ENCODE data around the gene MGST3. TPM values are rescaled to one million over a fixed set of nuclear protein-coding genes. Genes with fewer than 3 reads are reported as not detected.
"Not testable (repeated sequence)": the region's sequence is repeated elsewhere in the genome, so short reads cannot be mapped to it uniquely, and the experiment has no call there.

MGST3 gene
- total RNA-seq: 100 to 1,000 TPM; 141 to 172 TPM
- polyA plus RNA-seq: 100 to 1,000 TPM; 180 to 351 TPM
- long read RNA-seq, donor 1, transcript MGST3-211 (2 exons, 772 nt): minor isoform, 6 of 171 reads
- long read RNA-seq, donor 1, transcript MGST3-205 (6 exons, 1,015 nt): major isoform, 126 of 171 reads
- long read RNA-seq, donor 1, transcript MGST3-207 (2 exons, 1,002 nt): minor isoform, 6 of 171 reads
- long read RNA-seq, donor 1, transcript MGST3-213 (1 exons, 3,101 nt): minor isoform, 9 of 171 reads
- long read RNA-seq, donor 1, partial matches to known transcripts: 18 of 171 reads
- long read RNA-seq, donor 1, other reads (novel, unspliced or antisense): 5 of 171 reads
- long read RNA-seq, donor 2, transcript MGST3-205 (6 exons, 1,015 nt): major isoform, 49 of 65 reads
- long read RNA-seq, donor 2, partial matches to known transcripts: 12 of 65 reads
- long read RNA-seq, donor 2, other reads (novel, unspliced or antisense): 0 of 65 reads
- long read RNA-seq, donor 3, transcript MGST3-213 (1 exons, 3,101 nt): minor isoform, 9 of 108 reads
- long read RNA-seq, donor 3, transcript MGST3-205 (6 exons, 1,015 nt): major isoform, 85 of 108 reads
- long read RNA-seq, donor 3, partial matches to known transcripts: 9 of 108 reads
- long read RNA-seq, donor 3, other reads (novel, unspliced or antisense): 0 of 108 reads
- long read RNA-seq, donor 4, transcript MGST3-213 (1 exons, 3,101 nt): minor isoform, 5 of 93 reads
- long read RNA-seq, donor 4, transcript MGST3-205 (6 exons, 1,015 nt): major isoform, 76 of 93 reads
- long read RNA-seq, donor 4, partial matches to known transcripts: 8 of 93 reads
- long read RNA-seq, donor 4, other reads (novel, unspliced or antisense): 0 of 93 reads
- long read RNA-seq, donor 5, transcript MGST3-213 (1 exons, 3,101 nt): minor isoform, 8 of 224 reads
- long read RNA-seq, donor 5, transcript MGST3-211 (2 exons, 772 nt): minor isoform, 5 of 224 reads
- long read RNA-seq, donor 5, transcript MGST3-205 (6 exons, 1,015 nt): major isoform, 179 of 224 reads
- long read RNA-seq, donor 5, partial matches to known transcripts: 18 of 224 reads
- long read RNA-seq, donor 5, other reads (novel, unspliced or antisense): 8 of 224 reads

DNA sequence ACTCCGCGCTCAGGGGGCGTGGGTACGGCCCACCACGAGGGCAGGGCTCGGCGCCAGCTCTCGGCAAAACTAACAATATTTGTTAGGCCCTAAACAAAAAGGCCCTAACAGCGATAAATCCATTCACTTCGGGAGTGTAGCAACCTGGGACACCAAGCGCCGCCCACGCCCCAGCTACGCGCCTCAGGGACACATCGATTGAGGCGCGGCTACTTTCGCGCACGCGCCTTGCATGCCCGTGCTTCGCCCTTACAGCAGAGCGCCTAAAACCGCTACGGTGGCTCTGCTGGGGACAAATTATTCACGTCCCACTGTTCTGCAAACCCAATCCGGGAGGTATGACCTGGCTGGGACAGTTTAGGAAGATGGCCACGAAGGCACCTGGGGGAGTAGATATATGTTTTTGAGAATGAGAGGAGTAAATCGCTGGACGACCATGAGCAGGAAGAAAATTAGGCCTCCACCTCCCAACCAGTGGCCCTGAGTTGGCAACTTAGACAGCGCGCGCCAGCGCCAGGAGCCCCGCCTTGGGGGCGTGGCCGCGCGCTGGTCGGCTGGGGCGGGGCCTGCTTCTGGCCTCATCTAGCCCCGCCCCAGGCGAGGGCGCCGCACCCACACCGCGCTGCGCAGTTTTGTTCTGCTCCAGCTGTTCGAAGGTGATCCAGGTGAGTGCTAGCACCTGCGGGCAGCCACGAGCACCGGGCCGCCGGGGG, at the start of gene MGST3:
MGST3 (plus strand) TSS at position 606 of the 713 bp plus-strand sequence. CDS start 18,614 bp downstream, outside the sequence.
- TF ChIP-seq, protein P1, sequence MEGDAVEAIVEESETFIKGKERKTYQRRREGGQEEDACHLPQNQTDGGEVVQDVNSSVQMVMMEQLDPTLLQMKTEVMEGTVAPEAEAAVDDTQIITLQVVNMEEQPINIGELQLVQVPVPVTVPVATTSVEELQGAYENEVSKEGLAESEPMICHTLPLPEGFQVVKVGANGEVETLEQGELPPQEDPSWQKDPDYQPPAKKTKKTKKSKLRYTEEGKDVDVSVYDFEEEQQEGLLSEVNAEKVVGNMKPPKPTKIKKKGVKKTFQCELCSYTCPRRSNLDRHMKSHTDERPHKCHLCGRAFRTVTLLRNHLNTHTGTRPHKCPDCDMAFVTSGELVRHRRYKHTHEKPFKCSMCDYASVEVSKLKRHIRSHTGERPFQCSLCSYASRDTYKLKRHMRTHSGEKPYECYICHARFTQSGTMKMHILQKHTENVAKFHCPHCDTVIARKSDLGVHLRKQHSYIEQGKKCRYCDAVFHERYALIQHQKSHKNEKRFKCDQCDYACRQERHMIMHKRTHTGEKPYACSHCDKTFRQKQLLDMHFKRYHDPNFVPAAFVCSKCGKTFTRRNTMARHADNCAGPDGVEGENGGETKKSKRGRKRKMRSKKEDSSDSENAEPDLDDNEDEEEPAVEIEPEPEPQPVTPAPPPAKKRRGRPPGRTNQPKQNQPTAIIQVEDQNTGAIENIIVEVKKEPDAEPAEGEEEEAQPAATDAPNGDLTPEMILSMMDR (IDR thresholded peaks at IDR 0.05; ENCODE audit: control extremely low read depth, extremely low read depth): no peak
- H3K4me3 ChIP-seq: peak within 1 kb of the TSS; percentile 87
- H3K9ac ChIP-seq (ENCODE audit: insufficient read depth in 1 of 2, low read length in 2 of 2): peak within 1 kb of the TSS; percentile 82 to 88
- DNase-seq (peak; percentile 95 to 97 (median 97)), ATAC-seq (ENCODE audit: insufficient read depth, low FRiP score) (peak; percentile 99)
- WGBS, 2 donors: 0% methylated on average over 51 to 56 of the region's 56 CpGs
- peaks cover 1 to 23% (median 16%) of the 10 kb centered on the region in 5 donors for H3K4me1 ChIP-seq (ENCODE audit: control insufficient read depth in 5 of 5, insufficient read depth in 5 of 5, low read length in 5 of 5)
- peak within 1 kb of the TSS; percentile 95 for H3K27ac ChIP-seq (ENCODE audit: low read depth in 1 of 2, low read length in 1 of 2)
- no peaks in the 10 kb centered on the region for H3K27me3 ChIP-seq (ENCODE audit: control insufficient read depth in 3 of 3, insufficient read depth in 3 of 3, low read length in 2 of 3)
- H3K9me3 ChIP-seq (ENCODE audit: control insufficient read depth in 4 of 4, insufficient read depth in 3 of 4, low read length in 3 of 4): no peaks in the 10 kb centered on the region
- H3K36me3 ChIP-seq (ENCODE audit: control insufficient read depth in 4 of 4, insufficient read depth in 4 of 4, low read length in 4 of 4): no peaks in the 10 kb centered on the region

DNA sequence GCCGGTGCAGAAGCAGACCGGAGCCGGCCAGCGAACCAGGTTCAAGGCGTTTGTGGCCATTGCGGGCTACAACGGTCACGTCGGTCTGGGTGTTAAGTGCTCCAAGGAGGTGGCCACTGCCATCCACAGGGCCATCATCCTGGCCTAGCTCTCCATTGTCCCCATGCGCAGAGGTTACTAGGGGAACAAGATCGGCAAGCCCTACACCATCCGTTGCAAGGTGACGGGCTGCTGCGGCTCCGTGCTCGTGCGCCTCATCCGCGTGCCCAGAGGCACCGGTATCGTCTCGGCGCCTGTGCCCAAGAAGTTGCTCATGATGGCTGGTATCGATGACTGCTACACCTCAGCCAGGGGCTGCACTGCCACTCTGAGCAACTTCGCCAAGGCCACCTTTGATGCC, 49.1 kb upstream of the MGST3 start:
- TF ChIP-seq, protein P1 (IDR thresholded peaks at IDR 0.05; ENCODE audit: control extremely low read depth, extremely low read depth): no peak
- DNase-seq (no peak), ATAC-seq (ENCODE audit: insufficient read depth, low FRiP score) (no peak)

DNA sequence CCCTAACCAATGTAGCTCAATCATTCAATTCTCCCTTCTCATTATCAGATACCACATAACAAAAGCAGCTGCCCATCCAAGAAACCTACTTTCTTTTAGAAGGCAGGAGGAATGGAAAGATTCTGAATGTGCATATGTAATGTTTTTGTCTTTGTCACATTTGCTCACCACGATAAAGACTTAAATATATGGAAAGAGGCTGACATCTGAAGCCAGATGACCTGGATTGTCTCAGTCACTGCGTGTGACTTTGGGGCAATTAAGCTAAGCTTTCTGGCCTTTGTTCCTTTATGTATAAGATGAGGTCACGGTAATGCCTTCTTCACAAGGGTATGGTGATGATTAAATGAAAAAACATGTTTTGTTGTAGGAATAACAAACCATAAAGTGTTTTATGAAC, 44.6 kb upstream of the MGST3 start:
- Histone ChIP-seq H3K4me1 (ENCODE audit: control insufficient read depth in 5 of 5, insufficient read depth in 5 of 5, low read length in 5 of 5) (no peaks in the 10 kb centered on the region), H3K9me3 (ENCODE audit: control insufficient read depth in 4 of 4, insufficient read depth in 3 of 4, low read length in 3 of 4) (no peaks in the 10 kb centered on the region), H3K4me3 (no peak overlapping the region), H3K27ac (ENCODE audit: low read depth in 1 of 2, low read length in 1 of 2) (no peak overlapping the region), H3K27me3 (ENCODE audit: control insufficient read depth in 3 of 3, insufficient read depth in 3 of 3, low read length in 2 of 3) (no peaks in the 10 kb centered on the region), H3K36me3 (ENCODE audit: control insufficient read depth in 4 of 4, insufficient read depth in 4 of 4, low read length in 4 of 4) (no peaks in the 10 kb centered on the region), H3K9ac (ENCODE audit: insufficient read depth in 1 of 2, low read length in 2 of 2) (no peak overlapping the region)
- no peak for DNase-seq
- 81 to 85% methylated on average over 3 of the region's 3 CpGs for WGBS, 2 donors
- no peak for ATAC-seq (ENCODE audit: insufficient read depth, low FRiP score)
- TF ChIP-seq, protein P1 (IDR thresholded peaks at IDR 0.05; ENCODE audit: control extremely low read depth, extremely low read depth): no peak

More for the DNA sequence above, 49.1 kb upstream of the MGST3 start:
- H3K27me3 ChIP-seq (ENCODE audit: control insufficient read depth in 3 of 3, insufficient read depth in 3 of 3, low read length in 2 of 3): no peaks in the 10 kb centered on the region
- no peaks in the 10 kb centered on the region for H3K4me1 ChIP-seq (ENCODE audit: control insufficient read depth in 5 of 5, insufficient read depth in 5 of 5, low read length in 5 of 5)
- no peaks in the 10 kb centered on the region for H3K9me3 ChIP-seq (ENCODE audit: control insufficient read depth in 4 of 4, insufficient read depth in 3 of 4, low read length in 3 of 4)
- H3K27ac ChIP-seq (ENCODE audit: low read depth in 1 of 2, low read length in 1 of 2): no peak overlapping the region
- H3K4me3 ChIP-seq: no peak overlapping the region
- 97 to 98% methylated on average over 25 of the region's 25 CpGs for WGBS, 2 donors
- no peaks in the 10 kb centered on the region for H3K36me3 ChIP-seq (ENCODE audit: control insufficient read depth in 4 of 4, insufficient read depth in 4 of 4, low read length in 4 of 4)
- H3K9ac ChIP-seq (ENCODE audit: insufficient read depth in 1 of 2, low read length in 2 of 2): no peak overlapping the region

DNA sequence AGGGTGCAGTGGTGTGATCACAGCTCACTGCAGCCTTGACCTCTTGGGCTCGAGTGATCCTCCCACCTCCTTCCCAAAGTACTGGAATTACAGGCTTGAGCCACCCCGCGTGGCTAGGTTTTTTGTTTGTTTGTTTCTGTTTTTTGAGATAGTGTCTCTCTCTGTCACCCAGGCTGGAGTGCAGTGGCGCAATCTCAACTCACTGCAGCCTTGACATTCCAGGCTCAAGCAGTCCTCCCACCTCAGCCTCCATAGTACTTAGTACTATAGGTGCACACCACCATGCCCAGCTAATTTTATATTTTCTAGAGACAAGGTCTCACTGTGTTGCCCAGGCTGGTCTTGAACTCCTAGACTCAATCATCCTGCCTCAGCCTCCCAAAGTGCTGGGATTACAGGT, 39.6 kb upstream of the MGST3 start:
- not testable (repeated sequence) for H3K9me3 ChIP-seq (ENCODE audit: control insufficient read depth in 4 of 4, insufficient read depth in 3 of 4, low read length in 3 of 4); H3K4me3 ChIP-seq; ATAC-seq (ENCODE audit: insufficient read depth, low FRiP score); H3K27ac ChIP-seq (ENCODE audit: low read depth in 1 of 2, low read length in 1 of 2); H3K9ac ChIP-seq (ENCODE audit: insufficient read depth in 1 of 2, low read length in 2 of 2); H3K36me3 ChIP-seq (ENCODE audit: control insufficient read depth in 4 of 4, insufficient read depth in 4 of 4, low read length in 4 of 4); H3K27me3 ChIP-seq (ENCODE audit: control insufficient read depth in 3 of 3, insufficient read depth in 3 of 3, low read length in 2 of 3); DNase-seq; H3K4me1 ChIP-seq (ENCODE audit: control insufficient read depth in 5 of 5, insufficient read depth in 5 of 5, low read length in 5 of 5)
- 82 to 88% methylated on average over 4 of the region's 4 CpGs for WGBS, 2 donors
